HG03045 (cell line): Measurements from ENCODE around the gene SMYD3.
"Not testable (repeated sequence)": the region's sequence is repeated elsewhere in the genome, so short reads cannot be mapped to it uniquely, and the experiment has no call there.

ENCODE experiments used
- ATAC-seq: cut with Tn5 transposase; IDR thresholded peaks from one replicate; pipeline ENCODE4 v1.9.1; 2021; ENCODE audit warnings: mild to moderate bottlenecking, moderate library complexity; ENCODE audit not compliant: unreplicated experiment

Gene SMYD3

GRCh38 chr1:246081138-246081702, 425.9 kb downstream of the SMYD3 start:
- no peak for ATAC-seq

- ATAC-seq = no peak
Observed at GRCh38 chr1:246080031-246080430, 427.0 kb downstream of the SMYD3 start.

- ATAC-seq = no peak
Observed at GRCh38 chr1:246078888-246079252, 428.2 kb downstream of the SMYD3 start.

GRCh38 chr1:246078126-246078887, 428.8 kb downstream of the SMYD3 start:
- no peak for ATAC-seq

GRCh38 chr1:246077476-246077875, 429.6 kb downstream of the SMYD3 start:
- no peak for ATAC-seq

- no peak for ATAC-seq
Observed at GRCh38 chr1:246074421-246074820, 432.7 kb downstream of the SMYD3 start.

GRCh38 chr1:246072456-246072955, 434.6 kb downstream of the SMYD3 start:
- ATAC-seq = no peak

- not testable (repeated sequence) for ATAC-seq
Observed at GRCh38 chr1:246071981-246072380, 435.1 kb downstream of the SMYD3 start.

GRCh38 chr1:246071561-246071960, 435.5 kb downstream of the SMYD3 start:
- ATAC-seq = not testable (repeated sequence)

- no peak for ATAC-seq
Observed at GRCh38 chr1:246069581-246069980, 437.5 kb downstream of the SMYD3 start.

GRCh38 chr1:246068619-246069509, 438.2 kb downstream of the SMYD3 start:
- no peak for ATAC-seq

- ATAC-seq = no peak
Observed at GRCh38 chr1:246068217-246068512, 438.9 kb downstream of the SMYD3 start.

- no peak for ATAC-seq
Observed at GRCh38 chr1:246067432-246068216, 439.5 kb downstream of the SMYD3 start.

- no peak for ATAC-seq
Observed at GRCh38 chr1:246066573-246066972, 440.5 kb downstream of the SMYD3 start.

GRCh38 chr1:246065592-246065991, 441.5 kb downstream of the SMYD3 start:
- no peak for ATAC-seq

- no peak for ATAC-seq
Observed at GRCh38 chr1:246064891-246065290, 442.2 kb downstream of the SMYD3 start.

- no peak for ATAC-seq
Observed at GRCh38 chr1:246063013-246063616, 444.0 kb downstream of the SMYD3 start.

- no peak for ATAC-seq
Observed at GRCh38 chr1:246058466-246058865, 448.6 kb downstream of the SMYD3 start.

- ATAC-seq = no peak
Observed at GRCh38 chr1:246052603-246053002, 454.5 kb downstream of the SMYD3 start.

- ATAC-seq = no peak
Observed at GRCh38 chr1:246051909-246052518, 455.1 kb downstream of the SMYD3 start.
